HL-60 (cell line): ENCODE results near the gene ETV3.
A peak's percentile ranks its signal among the peaks of the same experiment; 100 is the strongest.

ENCODE experiments used
- DNase-seq, 2 experiments: peaks; one replicate each; pipeline ENCODE4 v3.0.0-alpha.2; 2010 to 2020; ENCODE audit warnings: low read depth in 1 of 2, low spot score in 1 of 2
- H3K27ac ChIP-seq: fragments of 250-450 bp; sonication (Bioruptor Pico); replicated peaks from 2 replicates; pipeline ENCODE4 v1.5.1; 2020; ENCODE audit warnings: mild to moderate bottlenecking, moderate library complexity
- H3K27me3 ChIP-seq: fragments of 250-450 bp; sonication (Bioruptor Pico); 2 replicates; pipeline ENCODE4 v1.5.1; 2021; ENCODE audit warnings: mild to moderate bottlenecking, moderate library complexity; ENCODE audit not compliant: insufficient read depth, poor library complexity, severe bottlenecking
- H3K4me3 ChIP-seq: replicated peaks from 2 replicates; pipeline ENCODE4 v1.5.1; 2011; ENCODE audit warnings: mild to moderate bottlenecking, control low read depth, low read length; ENCODE audit not compliant: insufficient read depth
- GABPA ChIP-seq: IDR thresholded peaks from 2 replicates; pipeline ENCODE4 v1.6.1; 2012; ENCODE audit warnings: low read depth
- POLR2AphosphoS5 ChIP-seq: IDR thresholded peaks from 2 replicates; pipeline ENCODE4 v1.6.1; 2012; ENCODE audit warnings: low read depth
- REST ChIP-seq: IDR thresholded peaks from 2 replicates; pipeline ENCODE4 v1.6.1; 2012; ENCODE audit warnings: low read depth; ENCODE audit not compliant: insufficient replicate concordance
- SPI1 ChIP-seq: IDR thresholded peaks from 2 replicates; pipeline ENCODE4 v1.6.1; 2012; ENCODE audit warnings: low read depth, mild to moderate bottlenecking, borderline replicate concordance
- TF ChIP-seq, protein P1 (sequence below): IDR thresholded peaks from one replicate; pipeline ENCODE4 v1.5.1; 2011; ENCODE audit warnings: low read length, control low read depth, inconsistent platforms; ENCODE audit not compliant: insufficient read depth

ETV3 gene

DNA sequence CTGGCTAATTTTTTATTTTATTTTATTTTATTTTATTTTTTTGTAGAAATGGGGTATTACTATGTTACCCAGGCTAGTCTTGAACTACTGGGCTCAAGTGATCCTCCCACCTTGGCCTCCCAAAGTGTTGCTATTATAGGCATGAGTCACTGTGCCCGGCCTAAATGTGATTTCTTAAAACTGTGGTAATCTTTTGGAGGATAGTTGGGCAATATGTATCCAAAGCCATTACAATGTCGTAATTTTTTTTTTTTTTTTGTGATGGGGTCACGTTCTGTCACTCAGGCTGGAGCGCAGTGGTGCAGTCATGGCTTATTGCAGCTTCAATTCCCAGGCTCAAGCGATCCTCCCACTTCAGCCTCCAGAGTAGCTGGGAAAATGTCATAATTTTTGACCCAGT lies 52.8 kb downstream of the ETV3 start:
- DNase-seq = peak; percentile 64 to 80
- no peak overlapping the region for H3K4me3 ChIP-seq
- no peaks in the 10 kb centered on the region for H3K27me3 ChIP-seq
- TF ChIP-seq REST (no peak), GABPA (no peak), POLR2AphosphoS5 (no peak), SPI1 (no peak)
- TF ChIP-seq, protein P1, sequence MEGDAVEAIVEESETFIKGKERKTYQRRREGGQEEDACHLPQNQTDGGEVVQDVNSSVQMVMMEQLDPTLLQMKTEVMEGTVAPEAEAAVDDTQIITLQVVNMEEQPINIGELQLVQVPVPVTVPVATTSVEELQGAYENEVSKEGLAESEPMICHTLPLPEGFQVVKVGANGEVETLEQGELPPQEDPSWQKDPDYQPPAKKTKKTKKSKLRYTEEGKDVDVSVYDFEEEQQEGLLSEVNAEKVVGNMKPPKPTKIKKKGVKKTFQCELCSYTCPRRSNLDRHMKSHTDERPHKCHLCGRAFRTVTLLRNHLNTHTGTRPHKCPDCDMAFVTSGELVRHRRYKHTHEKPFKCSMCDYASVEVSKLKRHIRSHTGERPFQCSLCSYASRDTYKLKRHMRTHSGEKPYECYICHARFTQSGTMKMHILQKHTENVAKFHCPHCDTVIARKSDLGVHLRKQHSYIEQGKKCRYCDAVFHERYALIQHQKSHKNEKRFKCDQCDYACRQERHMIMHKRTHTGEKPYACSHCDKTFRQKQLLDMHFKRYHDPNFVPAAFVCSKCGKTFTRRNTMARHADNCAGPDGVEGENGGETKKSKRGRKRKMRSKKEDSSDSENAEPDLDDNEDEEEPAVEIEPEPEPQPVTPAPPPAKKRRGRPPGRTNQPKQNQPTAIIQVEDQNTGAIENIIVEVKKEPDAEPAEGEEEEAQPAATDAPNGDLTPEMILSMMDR = no peak
- no peak overlapping the region for H3K27ac ChIP-seq

GRCh38 chr1:157084720-157085119 lies 53.5 kb downstream of the ETV3 start:
- TF ChIP-seq SPI1 (no peak), GABPA (no peak), POLR2AphosphoS5 (no peak)
- no peaks in the 10 kb centered on the region for H3K27me3 ChIP-seq
- H3K27ac ChIP-seq = no peak overlapping the region
- no peak overlapping the region for H3K4me3 ChIP-seq
- DNase-seq = no peak

- no peak overlapping the region for H3K27ac ChIP-seq
- DNase-seq = no peak
- no peaks in the 10 kb centered on the region for H3K27me3 ChIP-seq
- TF ChIP-seq REST (no peak), SPI1 (no peak), GABPA (no peak), POLR2AphosphoS5 (no peak)
- TF ChIP-seq, protein P1 = no peak
- H3K4me3 ChIP-seq = no peak overlapping the region
Observed at GRCh38 chr1:157081707-157082106, 56.5 kb downstream of the ETV3 start.

DNA sequence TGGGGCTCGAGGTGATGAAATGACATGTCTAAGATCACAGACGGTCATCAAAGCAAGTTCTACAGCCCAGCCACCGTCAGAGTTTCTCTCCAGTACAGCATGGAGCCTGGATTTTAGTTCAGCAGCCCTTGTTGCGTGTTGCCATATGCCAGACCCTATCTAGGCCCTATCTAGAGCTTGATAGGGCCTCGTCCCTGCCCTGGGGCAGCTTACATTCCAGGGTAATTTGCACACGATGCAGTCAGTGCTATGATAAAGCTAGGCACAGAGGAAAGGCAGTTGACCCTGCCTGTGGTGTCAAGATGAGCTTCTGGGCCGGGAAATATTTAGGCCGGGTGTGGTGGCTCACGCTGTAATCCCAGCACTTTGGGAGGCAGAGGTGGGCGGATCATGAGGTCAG lies 57.5 kb downstream of the ETV3 start:
- DNase-seq = no peak
- H3K27ac ChIP-seq = no peak overlapping the region
- no peaks in the 10 kb centered on the region for H3K27me3 ChIP-seq
- no peak overlapping the region for H3K4me3 ChIP-seq
- TF ChIP-seq REST = no peak
- no peak for TF ChIP-seq POLR2AphosphoS5
- TF ChIP-seq, protein P1 = no peak
- TF ChIP-seq GABPA = no peak
- TF ChIP-seq SPI1 = no peak
